ENCODE results near the gene SOX10. TPM values are rescaled to one million over a fixed set of nuclear protein-coding genes. Genes with fewer than 3 reads are reported as not detected.
"Not testable (repeated sequence)": the region's sequence is repeated elsewhere in the genome, so short reads cannot be mapped to it uniquely, and the experiment has no call there.

Gene SOX10
- total RNA-seq, 2 experiments from 2014 or later: not detected

DNA sequence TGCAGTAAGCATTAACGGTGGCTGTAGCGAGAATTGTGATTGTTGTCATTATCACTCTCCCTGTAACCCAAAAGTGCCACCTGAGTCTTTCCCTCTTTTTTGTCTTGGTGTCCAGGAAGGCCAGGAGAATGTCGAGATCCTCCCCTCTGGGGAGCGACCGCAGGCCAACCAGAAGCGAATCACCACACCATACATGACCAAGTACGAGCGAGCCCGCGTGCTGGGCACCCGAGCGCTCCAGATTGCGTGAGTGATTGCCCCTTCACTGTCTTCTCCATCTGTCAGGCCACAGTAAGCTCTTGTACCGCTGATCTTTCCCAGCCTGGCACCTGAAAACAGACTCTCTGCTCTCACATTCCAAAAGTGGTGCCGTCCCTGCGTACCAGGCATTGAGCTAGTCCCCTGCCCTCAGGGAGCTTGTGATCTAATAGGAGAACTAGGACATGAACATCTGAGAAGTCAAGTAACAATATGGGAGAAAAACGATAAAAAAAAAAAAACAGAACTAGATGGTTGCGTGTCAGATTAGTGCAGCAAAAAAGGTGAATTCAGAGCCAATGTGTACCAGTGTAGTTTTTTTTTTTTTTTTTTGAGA lies 25.0 kb downstream of the SOX10 start:
- Histone ChIP-seq H3K4me2 (ENCODE audit: low read length) (no peak overlapping the region), H3K9me3 (ENCODE audit: low read length) (no peaks in the 10 kb centered on the region), H3K9me2 (ENCODE audit: insufficient read depth, low read length) (no peaks in the 10 kb centered on the region), H3K36me3 (ENCODE audit: insufficient read depth, low read length) (peaks cover 72% of the 10 kb centered on the region), H2AFZ (ENCODE audit: low read length) (no peak overlapping the region), H3K4me1 (ENCODE audit: insufficient read depth, low read length, poor library complexity, severe bottlenecking) (peaks cover 8% of the 10 kb centered on the region), H3K79me2 (ENCODE audit: insufficient read depth, low read depth, low read length) (peaks cover 8% of the 10 kb centered on the region), H4K20me1 (ENCODE audit: insufficient read depth, low read length) (peaks cover 6% of the 10 kb centered on the region), H3K4me3 (ENCODE audit: low read depth, low read length, poor library complexity, severe bottlenecking) (no peak overlapping the region), H3K27ac (ENCODE audit: low read depth, low read length, poor library complexity, severe bottlenecking) (no peak overlapping the region)
- intact Hi-C loops (cut with micrococcal nuclease; ENCODE audit: unreplicated experiment): no loop called here
- DNase-seq (ENCODE audit: low spot score): no peak
- ChIA-PET CTCF (ENCODE audit: unreplicated experiment) (no interaction called here), POLR2A (interaction anchor here (0.7 to 0.8 kb wide), 3 partner anchors 107 to 152 kb away, joined by 4 to 7 read pairs (median 5); partner anchors contain the start of gene GCAT)
- TF ChIP-seq, protein P1, sequence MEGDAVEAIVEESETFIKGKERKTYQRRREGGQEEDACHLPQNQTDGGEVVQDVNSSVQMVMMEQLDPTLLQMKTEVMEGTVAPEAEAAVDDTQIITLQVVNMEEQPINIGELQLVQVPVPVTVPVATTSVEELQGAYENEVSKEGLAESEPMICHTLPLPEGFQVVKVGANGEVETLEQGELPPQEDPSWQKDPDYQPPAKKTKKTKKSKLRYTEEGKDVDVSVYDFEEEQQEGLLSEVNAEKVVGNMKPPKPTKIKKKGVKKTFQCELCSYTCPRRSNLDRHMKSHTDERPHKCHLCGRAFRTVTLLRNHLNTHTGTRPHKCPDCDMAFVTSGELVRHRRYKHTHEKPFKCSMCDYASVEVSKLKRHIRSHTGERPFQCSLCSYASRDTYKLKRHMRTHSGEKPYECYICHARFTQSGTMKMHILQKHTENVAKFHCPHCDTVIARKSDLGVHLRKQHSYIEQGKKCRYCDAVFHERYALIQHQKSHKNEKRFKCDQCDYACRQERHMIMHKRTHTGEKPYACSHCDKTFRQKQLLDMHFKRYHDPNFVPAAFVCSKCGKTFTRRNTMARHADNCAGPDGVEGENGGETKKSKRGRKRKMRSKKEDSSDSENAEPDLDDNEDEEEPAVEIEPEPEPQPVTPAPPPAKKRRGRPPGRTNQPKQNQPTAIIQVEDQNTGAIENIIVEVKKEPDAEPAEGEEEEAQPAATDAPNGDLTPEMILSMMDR (conservative IDR thresholded peaks at IDR 0.05; ENCODE audit: low read length): no peak
- no peak for TF ChIP-seq EZH2phosphoT487 (IDR thresholded peaks at IDR 0.05; ENCODE audit: borderline replicate concordance, low read depth, low read length)
- no TSS peak for BruUV-seq (replicated peaks)

DNA sequence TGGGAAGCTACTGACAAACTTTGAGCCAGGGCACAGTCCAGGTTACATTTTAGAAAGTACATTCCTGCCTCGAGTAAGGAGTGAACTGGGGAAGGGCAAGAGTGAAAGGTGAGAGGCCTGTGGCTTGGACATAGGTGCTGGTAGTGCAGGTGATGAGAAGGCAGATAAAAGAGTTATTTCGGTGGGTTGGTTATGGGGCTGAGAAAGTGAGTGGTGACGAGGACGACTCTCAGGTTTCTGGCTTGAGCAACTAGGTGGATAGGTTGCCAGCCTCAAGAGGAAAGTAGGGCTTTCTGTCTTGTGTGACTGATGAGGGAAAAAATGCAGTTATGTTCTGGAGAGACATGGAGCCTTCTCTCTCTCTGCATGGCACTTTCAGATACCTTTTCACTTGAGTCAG lies 27.1 kb downstream of the SOX10 start:
- Histone ChIP-seq H3K9me3 (ENCODE audit: low read length) (no peaks in the 10 kb centered on the region), H3K79me2 (ENCODE audit: insufficient read depth, low read depth, low read length) (peaks cover 15% of the 10 kb centered on the region), H3K4me1 (ENCODE audit: insufficient read depth, low read length, poor library complexity, severe bottlenecking) (peaks cover 16% of the 10 kb centered on the region), H3K36me3 (ENCODE audit: insufficient read depth, low read length) (peaks cover 61% of the 10 kb centered on the region), H4K20me1 (ENCODE audit: insufficient read depth, low read length) (peaks cover 7% of the 10 kb centered on the region), H3K4me3 (ENCODE audit: low read depth, low read length, poor library complexity, severe bottlenecking) (no peak overlapping the region), H3K27ac (ENCODE audit: low read depth, low read length, poor library complexity, severe bottlenecking) (no peak overlapping the region), H3K4me2 (ENCODE audit: low read length) (no peak overlapping the region), H3K9me2 (ENCODE audit: insufficient read depth, low read length) (no peaks in the 10 kb centered on the region), H2AFZ (ENCODE audit: low read length) (no peak overlapping the region)
- TF ChIP-seq, protein P1 (conservative IDR thresholded peaks at IDR 0.05; ENCODE audit: low read length): no peak
- no peak for TF ChIP-seq EZH2phosphoT487 (IDR thresholded peaks at IDR 0.05; ENCODE audit: borderline replicate concordance, low read depth, low read length)
- ChIA-PET POLR2A (interaction anchor here (0.5 kb wide), 1 partner anchor 18 kb away, joined by 4 read pairs; no protein-coding TSS in a partner anchor), CTCF (ENCODE audit: unreplicated experiment) (no interaction called here)
- intact Hi-C loops (cut with micrococcal nuclease; ENCODE audit: unreplicated experiment): no loop called here
- DNase-seq (ENCODE audit: low spot score): no peak
- BruUV-seq (replicated peaks): no TSS peak

DNA sequence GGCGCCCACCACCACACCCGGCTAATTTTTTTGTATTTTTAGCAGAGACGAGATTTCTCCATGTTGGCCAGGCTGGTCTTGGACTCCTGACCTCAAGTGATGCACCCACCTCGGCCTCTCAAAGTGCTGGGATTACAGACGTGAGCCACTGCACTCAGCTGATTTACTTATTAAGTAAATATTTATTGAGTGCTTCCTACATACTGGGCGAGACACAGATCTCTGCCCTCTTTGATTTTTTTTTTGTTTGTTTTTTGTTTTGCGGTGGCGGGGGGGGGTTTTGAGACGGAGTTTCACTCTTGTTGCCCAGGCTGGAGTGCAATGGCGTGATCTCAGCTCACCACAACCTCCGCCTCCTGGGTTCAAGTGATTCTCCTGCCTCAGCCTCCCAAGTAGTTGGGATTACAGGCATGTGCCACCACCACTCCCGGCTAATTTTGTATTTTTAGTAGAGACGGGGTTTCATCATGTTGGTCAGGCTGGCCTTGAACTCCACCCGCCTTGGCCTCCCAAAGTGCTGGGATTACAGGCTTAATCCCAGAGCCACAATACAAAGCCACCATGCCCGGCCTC lies 28.4 kb downstream of the SOX10 start:
- H3K4me3 ChIP-seq (ENCODE audit: low read depth, low read length, poor library complexity, severe bottlenecking); H3K27ac ChIP-seq (ENCODE audit: low read depth, low read length, poor library complexity, severe bottlenecking); DNase-seq (ENCODE audit: low spot score); intact Hi-C loops (cut with micrococcal nuclease; ENCODE audit: unreplicated experiment); BruUV-seq (replicated peaks); H4K20me1 ChIP-seq (ENCODE audit: insufficient read depth, low read length); H2AFZ ChIP-seq (ENCODE audit: low read length); CTCF ChIA-PET (ENCODE audit: unreplicated experiment); H3K4me2 ChIP-seq (ENCODE audit: low read length); H3K9me3 ChIP-seq (ENCODE audit: low read length); H3K9me2 ChIP-seq (ENCODE audit: insufficient read depth, low read length): not testable (repeated sequence)
- Histone ChIP-seq H3K79me2 (ENCODE audit: insufficient read depth, low read depth, low read length) (peaks cover 15% of the 10 kb centered on the region), H3K36me3 (ENCODE audit: insufficient read depth, low read length) (peaks cover 48% of the 10 kb centered on the region), H3K4me1 (ENCODE audit: insufficient read depth, low read length, poor library complexity, severe bottlenecking) (peaks cover 16% of the 10 kb centered on the region)
- POLR2A ChIA-PET: interaction anchor here (0.7 kb wide), 1 partner anchor 299 kb away, joined by 3 read pairs; no protein-coding TSS in a partner anchor

Measured in OCI-LY7 (cell line).